Activated naive CD4-positive, alpha-beta T cell treated with anti-CD3 and anti-CD28 coated beads, Interleukin-2, amount 10 ng/mL, durations not matched to agents 7 days and 5 days (primary cell): Measurements from ENCODE around the gene NKPD1.
A peak's percentile ranks its signal among the peaks of the same experiment; 100 is the strongest.
"Not testable (repeated sequence)": the region's sequence is repeated elsewhere in the genome, so short reads cannot be mapped to it uniquely, and the experiment has no call there.

Source experiments
- CTCF ChIA-PET: fragments of 350-600 bp; sonication (Branson Sonifier 250); formaldehyde crosslinking; loops from one replicate; lab custom pipeline; 2021; ENCODE audit warnings: antibody characterized with exemption; lab: Charles Lee
- DNase-seq: peaks from one replicate; pipeline ENCODE4 v3.0.0-alpha.2; 2020
- H3K27ac Mint-ChIP-seq: one replicate; pipeline ENCODE4 v1.8.0; 2021; ENCODE audit warnings: mild to moderate bottlenecking, moderate library complexity, mixed read lengths
- H3K27me3 Mint-ChIP-seq: one replicate; pipeline ENCODE4 v1.8.0; 2021; ENCODE audit warnings: mild to moderate bottlenecking, mixed read lengths
- H3K36me3 Mint-ChIP-seq: one replicate; pipeline ENCODE4 v1.8.0; 2021; ENCODE audit warnings: mixed read lengths
- H3K4me1 Mint-ChIP-seq: one replicate; pipeline ENCODE4 v1.8.0; 2021; ENCODE audit warnings: mixed read lengths
- H3K4me3 Mint-ChIP-seq: one replicate; pipeline ENCODE4 v1.8.0; 2021; ENCODE audit warnings: mild to moderate bottlenecking, moderate library complexity, mixed read lengths
- H3K9me3 Mint-ChIP-seq: one replicate; pipeline ENCODE4 v1.8.0; 2021; ENCODE audit warnings: mixed read lengths

Gene NKPD1

DNA sequence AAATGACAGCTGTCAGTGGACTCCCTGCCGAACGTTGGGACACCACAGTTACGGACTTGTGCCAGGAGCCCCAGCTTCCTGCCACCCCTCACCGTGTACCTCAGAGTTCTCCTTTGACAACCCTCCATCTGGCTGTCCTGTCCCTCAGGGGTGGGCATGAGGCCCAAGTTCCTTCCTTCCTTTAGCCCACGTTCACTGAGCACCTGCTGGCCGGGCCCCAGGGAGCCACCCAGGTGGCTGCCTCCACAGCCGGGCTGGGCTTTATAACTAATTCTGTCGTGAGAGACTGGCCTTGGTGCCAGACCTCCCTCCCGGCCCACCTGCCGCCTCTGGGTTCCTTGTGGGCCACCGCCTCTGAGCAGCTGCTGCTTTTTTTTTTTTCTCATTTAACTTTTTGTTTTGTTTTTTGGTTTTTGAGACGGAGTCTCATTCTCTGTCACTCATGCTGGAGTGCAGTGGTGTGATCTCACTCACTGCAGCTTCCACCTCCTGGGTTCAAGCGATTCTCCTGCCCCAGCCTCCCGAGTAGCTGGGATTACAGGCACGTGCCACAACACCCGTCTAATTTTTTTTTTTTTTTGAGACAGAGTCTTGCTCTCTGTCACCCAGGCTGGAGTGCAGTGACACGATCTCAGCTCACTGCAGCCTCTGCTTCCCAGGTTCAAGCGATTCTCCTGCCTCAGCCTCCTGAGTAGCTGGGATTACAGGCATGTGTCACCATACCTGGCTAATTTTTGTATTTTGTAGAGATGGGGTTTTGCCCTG, 42.0 kb downstream of the NKPD1 start:
- DNase-seq, H3K36me3 Mint-ChIP-seq, H3K27me3 Mint-ChIP-seq, H3K9me3 Mint-ChIP-seq: not testable (repeated sequence)
- CTCF ChIA-PET = interaction anchor here (0.6 to 1.3 kb wide), 3 partner anchors 9 to 69 kb away, joined by 3 to 4 read pairs (median 3); no protein-coding TSS in a partner anchor
- H3K4me1 Mint-ChIP-seq = peaks cover 69% of the 10 kb centered on the region
- peak overlapping the region; percentile 74 for H3K27ac Mint-ChIP-seq
- H3K4me3 Mint-ChIP-seq = peak overlapping the region; percentile 18

GRCh38 chr19:45118106-45118505, 42.7 kb downstream of the NKPD1 start:
- CTCF ChIA-PET = interaction anchor here (0.9 to 1.3 kb wide), 2 partner anchors 9 to 31 kb away, joined by 3 to 4 read pairs; no protein-coding TSS in a partner anchor
- Mint-ChIP-seq H3K4me1 (peaks cover 69% of the 10 kb centered on the region), H3K27ac (peak overlapping the region; percentile 58), H3K4me3 (no peak overlapping the region), H3K9me3 (no peaks in the 10 kb centered on the region), H3K36me3 (no peaks in the 10 kb centered on the region), H3K27me3 (no peaks in the 10 kb centered on the region)
- DNase-seq = no peak

DNA sequence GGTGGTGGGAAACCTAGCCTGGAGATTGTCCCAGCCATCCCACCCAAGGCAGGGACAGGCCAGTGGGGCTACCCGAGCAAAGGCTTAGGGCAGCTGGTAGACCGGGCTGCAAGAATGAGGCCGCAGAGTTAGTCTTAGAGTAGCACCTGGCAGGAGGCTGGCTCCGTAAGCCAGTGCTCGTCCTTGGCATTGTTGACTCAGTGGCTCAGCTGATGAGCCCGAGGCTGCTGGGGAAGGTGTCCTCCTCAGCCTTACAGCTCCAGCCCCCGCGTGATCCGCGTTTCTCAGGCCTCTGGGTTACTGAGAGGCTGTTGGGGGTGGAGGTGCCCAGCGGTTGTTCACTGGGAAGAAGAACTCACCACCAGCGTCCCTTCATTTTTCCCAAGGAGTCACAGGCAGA, 43.1 kb downstream of the NKPD1 start:
- H3K27ac Mint-ChIP-seq = peak overlapping the region; percentile 58

DNA sequence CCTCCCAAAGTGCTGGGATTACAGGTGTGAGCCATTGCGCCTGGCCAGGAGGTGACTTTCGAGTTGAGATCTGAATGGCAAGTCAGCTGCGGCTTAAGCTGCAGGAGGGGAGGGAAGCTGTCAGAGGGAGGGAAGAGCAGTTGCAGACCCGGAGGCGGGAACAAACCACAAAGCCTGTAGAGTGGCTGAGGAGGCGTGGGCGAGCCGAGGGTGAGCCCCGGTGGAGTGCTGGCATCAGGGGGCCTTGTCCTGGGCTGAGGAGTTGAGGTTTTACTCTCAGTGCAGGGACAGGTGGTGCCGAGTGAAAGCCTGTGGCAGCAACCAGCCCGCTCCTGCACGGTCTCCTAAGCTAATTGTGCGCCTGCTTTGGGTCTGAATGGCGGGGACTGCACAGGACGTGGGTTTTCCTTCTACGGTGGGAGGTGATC, 43.6 kb downstream of the NKPD1 start:
- peak overlapping the region; percentile 82 for H3K27ac Mint-ChIP-seq
- no peaks in the 10 kb centered on the region for H3K9me3 Mint-ChIP-seq
- no peaks in the 10 kb centered on the region for H3K27me3 Mint-ChIP-seq
- H3K4me3 Mint-ChIP-seq = no peak overlapping the region
- no peaks in the 10 kb centered on the region for H3K36me3 Mint-ChIP-seq
- DNase-seq = peak; percentile 62
- H3K4me1 Mint-ChIP-seq = peaks cover 66% of the 10 kb centered on the region
- CTCF ChIA-PET = interaction anchor here (1.2 kb wide), 1 partner anchor 8 kb away, joined by 4 read pairs; no protein-coding TSS in a partner anchor

More for the DNA sequence above, 43.1 kb downstream of the NKPD1 start:
- no peak overlapping the region for H3K4me3 Mint-ChIP-seq
- DNase-seq = no peak
- H3K36me3 Mint-ChIP-seq = no peaks in the 10 kb centered on the region
- H3K9me3 Mint-ChIP-seq = no peaks in the 10 kb centered on the region
- CTCF ChIA-PET = interaction anchor here (1.2 to 1.3 kb wide), 2 partner anchors 8 to 31 kb away, joined by 4 read pairs; no protein-coding TSS in a partner anchor
- no peaks in the 10 kb centered on the region for H3K27me3 Mint-ChIP-seq
- H3K4me1 Mint-ChIP-seq = peaks cover 69% of the 10 kb centered on the region

DNA sequence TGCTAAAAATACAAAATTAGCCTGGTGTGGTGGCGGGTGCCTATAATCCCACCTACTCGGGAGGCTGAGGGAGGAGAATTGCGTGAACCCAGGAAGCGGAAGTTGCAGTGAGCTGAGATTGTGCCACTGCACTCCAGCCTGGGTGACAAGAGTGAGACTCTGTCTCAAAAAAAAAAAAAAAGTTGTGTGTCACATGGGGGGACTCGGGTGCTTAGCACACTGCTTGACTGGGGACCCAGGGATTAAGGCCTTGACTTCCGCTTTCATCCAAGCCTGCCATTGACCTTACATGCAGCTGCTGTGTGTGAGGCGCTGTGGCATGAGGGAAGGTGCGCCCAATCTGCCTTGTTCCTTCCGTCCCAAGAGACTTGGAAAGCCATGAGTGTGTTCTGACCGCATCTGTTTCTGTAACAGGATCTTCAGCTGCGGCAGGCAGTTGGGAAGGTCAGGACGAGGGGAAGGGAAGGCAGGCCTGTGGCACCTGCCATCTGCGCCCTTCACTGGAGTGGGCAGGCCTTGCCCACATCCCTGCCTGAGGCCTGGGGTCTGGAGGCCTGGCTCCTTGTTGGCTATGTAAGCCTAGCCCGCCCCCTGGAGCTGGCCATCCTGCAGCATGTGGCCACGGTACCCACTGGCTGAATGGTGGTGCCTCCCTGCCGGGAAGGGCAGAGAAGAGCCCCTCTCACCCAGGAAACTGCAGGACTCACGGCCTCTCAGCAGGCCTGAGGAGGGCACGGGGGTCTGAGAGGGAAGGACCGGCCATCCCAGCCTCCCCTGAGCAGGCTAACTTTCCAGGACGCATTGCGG, 44.8 kb downstream of the NKPD1 start:
- no peak overlapping the region for H3K4me3 Mint-ChIP-seq
- CTCF ChIA-PET = interaction anchor here (1.2 kb wide), 1 partner anchor 9 kb away, joined by 4 read pairs; no protein-coding TSS in a partner anchor

DNA sequence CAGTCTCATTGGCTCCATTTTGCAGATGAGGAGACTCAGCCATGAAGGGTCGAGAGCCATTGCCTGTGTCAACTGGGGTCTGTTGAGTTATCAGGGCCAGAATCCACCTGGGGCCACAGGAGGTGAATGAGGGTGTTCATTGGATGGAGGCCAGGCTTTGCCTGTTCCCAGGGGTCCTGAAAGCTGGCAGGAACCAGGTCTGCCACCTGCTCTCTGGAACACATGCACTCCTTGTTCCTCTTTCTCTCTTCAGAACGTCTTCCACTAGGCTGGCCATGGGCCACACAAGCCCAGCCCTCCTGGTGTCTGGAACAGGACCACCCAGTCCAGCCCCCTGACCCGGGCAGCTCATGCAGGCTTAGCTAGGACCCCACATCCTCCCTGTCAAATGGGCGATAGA, 46.7 kb downstream of the NKPD1 start:
- CTCF ChIA-PET = no interaction called here
- Mint-ChIP-seq H3K4me1 (peaks cover 40% of the 10 kb centered on the region), H3K9me3 (no peaks in the 10 kb centered on the region), H3K27ac (no peak overlapping the region), H3K27me3 (no peaks in the 10 kb centered on the region), H3K4me3 (no peak overlapping the region), H3K36me3 (no peaks in the 10 kb centered on the region)
- no peak for DNase-seq

More for the DNA sequence above, 44.8 kb downstream of the NKPD1 start:
- Mint-ChIP-seq H3K36me3 (no peaks in the 10 kb centered on the region), H3K9me3 (no peaks in the 10 kb centered on the region), H3K27ac (no peak overlapping the region), H3K27me3 (no peaks in the 10 kb centered on the region), H3K4me1 (peaks cover 56% of the 10 kb centered on the region)
- DNase-seq = no peak

- no peak for DNase-seq
- peaks cover 35% of the 10 kb centered on the region for H3K4me1 Mint-ChIP-seq
- H3K27me3 Mint-ChIP-seq = no peaks in the 10 kb centered on the region
- no peak overlapping the region for H3K27ac Mint-ChIP-seq
- no peaks in the 10 kb centered on the region for H3K9me3 Mint-ChIP-seq
- no peak overlapping the region for H3K4me3 Mint-ChIP-seq
- no peaks in the 10 kb centered on the region for H3K36me3 Mint-ChIP-seq
- CTCF ChIA-PET = interaction anchor here (1.2 kb wide), 1 partner anchor 12 kb away, joined by 5 read pairs; no protein-coding TSS in a partner anchor
Measured at GRCh38 chr19:45113628-45114027, 47.2 kb downstream of the NKPD1 start.

DNA sequence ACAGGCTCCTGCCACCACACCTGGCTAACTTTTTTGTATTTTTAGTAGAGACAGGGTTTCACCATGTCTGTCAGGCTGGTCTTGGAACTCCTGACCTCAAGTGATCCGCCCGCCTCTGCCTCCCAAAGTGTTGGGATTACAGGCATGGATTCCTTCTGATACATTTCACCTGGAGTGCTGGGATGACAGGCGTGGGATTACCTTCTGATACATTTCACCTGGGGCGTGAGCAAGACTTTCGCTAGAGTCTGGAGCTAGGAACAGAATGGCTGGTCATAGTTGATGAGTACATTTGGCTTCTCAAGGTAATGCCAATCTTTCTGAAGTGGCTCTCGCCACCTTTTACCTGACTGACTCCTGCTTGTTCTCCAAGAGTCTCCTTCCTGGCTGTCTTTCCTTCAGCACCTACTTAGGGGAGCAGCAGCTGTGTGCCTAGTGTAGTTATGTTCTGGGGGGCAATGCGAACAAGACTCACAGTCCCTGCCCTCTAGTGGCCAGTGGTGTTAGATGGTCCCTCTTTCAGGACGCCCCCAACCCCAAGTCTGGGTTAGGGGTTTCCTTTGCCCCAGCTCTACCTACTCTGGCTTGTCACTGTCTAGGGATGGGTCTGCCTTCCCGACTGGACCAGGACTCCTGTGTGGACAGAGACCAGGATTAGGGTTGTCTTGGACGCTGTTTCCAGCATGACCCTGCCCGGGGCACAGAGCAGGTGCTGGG, 48.5 kb downstream of the NKPD1 start:
- Mint-ChIP-seq H3K27ac (no peak overlapping the region), H3K27me3 (no peaks in the 10 kb centered on the region), H3K4me3 (no peak overlapping the region), H3K9me3 (no peaks in the 10 kb centered on the region), H3K4me1 (peaks cover 23% of the 10 kb centered on the region), H3K36me3 (no peaks in the 10 kb centered on the region)
- DNase-seq = no peak
- CTCF ChIA-PET = interaction anchor here (1.2 to 1.7 kb wide), 2 partner anchors 9 to 13 kb away, joined by 5 read pairs; no protein-coding TSS in a partner anchor
